ENCODE measurements around the gene SORL1-AS1.
A peak's percentile ranks its signal among the peaks of the same experiment; 100 is the strongest.

SORL1-AS1 gene

GRCh38 chr11:121426476-121427399 is 26.0 kb downstream of the SORL1-AS1 start:
- TF ChIP-seq, protein P1, sequence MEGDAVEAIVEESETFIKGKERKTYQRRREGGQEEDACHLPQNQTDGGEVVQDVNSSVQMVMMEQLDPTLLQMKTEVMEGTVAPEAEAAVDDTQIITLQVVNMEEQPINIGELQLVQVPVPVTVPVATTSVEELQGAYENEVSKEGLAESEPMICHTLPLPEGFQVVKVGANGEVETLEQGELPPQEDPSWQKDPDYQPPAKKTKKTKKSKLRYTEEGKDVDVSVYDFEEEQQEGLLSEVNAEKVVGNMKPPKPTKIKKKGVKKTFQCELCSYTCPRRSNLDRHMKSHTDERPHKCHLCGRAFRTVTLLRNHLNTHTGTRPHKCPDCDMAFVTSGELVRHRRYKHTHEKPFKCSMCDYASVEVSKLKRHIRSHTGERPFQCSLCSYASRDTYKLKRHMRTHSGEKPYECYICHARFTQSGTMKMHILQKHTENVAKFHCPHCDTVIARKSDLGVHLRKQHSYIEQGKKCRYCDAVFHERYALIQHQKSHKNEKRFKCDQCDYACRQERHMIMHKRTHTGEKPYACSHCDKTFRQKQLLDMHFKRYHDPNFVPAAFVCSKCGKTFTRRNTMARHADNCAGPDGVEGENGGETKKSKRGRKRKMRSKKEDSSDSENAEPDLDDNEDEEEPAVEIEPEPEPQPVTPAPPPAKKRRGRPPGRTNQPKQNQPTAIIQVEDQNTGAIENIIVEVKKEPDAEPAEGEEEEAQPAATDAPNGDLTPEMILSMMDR (IDR thresholded peaks at IDR 0.05; ENCODE audit: extremely low read depth, missing control alignments): peak; percentile 16
- peak; percentile 69 for DNase-seq (ENCODE audit: low spot score)

GRCh38 chr11:121425828-121426227 is 26.9 kb downstream of the SORL1-AS1 start:
- TF ChIP-seq, protein P1 (IDR thresholded peaks at IDR 0.05; ENCODE audit: extremely low read depth, missing control alignments): no peak
- DNase-seq (ENCODE audit: low spot score): no peak

DNA sequence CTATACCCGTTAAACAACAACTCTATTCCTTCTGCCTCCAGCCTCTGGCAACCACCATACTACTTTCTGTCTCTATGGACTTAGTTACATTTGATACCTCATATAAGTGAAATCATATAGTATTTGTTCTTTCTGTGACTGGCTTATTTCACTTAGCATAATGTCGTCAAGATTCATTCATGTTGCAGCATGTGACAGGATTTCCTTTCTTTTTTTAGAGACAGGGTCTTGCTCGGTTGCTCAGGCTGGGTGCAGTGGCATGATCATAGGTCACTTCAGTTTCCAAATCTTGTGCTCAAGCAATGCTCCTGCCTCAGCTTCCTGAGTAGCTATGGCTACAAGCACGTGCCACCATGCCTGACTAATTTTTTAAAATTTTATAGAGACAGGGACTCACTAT is 30.1 kb downstream of the SORL1-AS1 start:
- no peak for DNase-seq (ENCODE audit: low spot score)
- TF ChIP-seq, protein P1 (IDR thresholded peaks at IDR 0.05; ENCODE audit: extremely low read depth, missing control alignments): no peak

DNA sequence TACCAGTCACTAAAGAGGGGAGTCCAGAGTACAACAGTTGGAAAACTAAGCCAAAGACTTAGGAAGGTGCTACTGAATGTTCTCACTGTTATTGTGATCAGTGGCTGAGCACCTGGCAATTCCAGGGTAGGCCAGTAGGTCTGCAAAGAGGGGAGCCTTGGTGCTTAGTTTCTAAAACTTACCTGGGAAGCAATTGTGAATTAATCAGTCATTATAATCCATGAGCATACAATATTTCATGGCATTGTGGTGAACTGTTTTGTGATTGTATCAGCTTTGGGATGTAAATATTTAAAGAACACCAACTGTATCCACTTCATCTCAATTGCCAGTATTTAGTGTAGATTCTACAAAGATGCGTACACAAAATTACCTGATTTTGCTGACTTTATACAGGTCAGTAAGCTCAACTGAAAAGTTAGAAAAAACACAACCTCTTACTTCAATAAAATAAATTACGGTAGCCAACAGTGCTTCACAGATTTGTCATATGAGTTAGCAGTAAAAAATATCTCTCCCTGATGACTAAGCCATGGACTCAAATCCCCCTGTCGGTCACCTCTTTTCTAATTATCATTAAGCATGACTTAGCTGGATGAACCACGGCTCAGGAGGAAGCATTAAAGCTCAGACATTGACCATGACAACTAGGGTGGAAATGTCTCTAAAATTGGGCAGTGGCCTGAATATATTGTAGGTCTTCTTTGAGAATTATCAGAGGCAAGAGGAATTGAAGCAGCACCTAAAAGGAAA is 31.4 kb downstream of the SORL1-AS1 start:
- no peak for DNase-seq (ENCODE audit: low spot score)
- TF ChIP-seq, protein P1 (IDR thresholded peaks at IDR 0.05; ENCODE audit: extremely low read depth, missing control alignments): no peak

GRCh38 chr11:121420398-121420797 is 32.4 kb downstream of the SORL1-AS1 start:
- TF ChIP-seq, protein P1 (IDR thresholded peaks at IDR 0.05; ENCODE audit: extremely low read depth, missing control alignments): no peak
- DNase-seq (ENCODE audit: low spot score): no peak

DNA sequence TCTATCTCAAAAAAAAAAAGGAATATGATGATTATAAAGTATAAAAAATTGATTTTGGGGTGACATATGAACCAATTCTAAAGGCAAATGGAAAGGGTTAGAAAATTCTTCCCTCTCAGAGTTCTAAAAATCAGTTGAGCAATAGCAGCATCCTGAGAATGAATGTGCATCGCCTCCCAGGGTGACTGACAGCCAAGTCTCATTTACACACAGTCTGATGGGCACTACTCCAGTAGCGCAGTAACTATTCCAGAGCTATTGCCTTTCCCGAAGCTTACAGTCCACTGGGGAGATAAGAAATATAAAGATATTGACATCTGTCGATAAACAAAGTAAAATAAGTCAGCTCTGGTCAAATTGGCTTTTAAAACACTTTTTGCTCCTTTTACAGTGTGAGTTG is 32.9 kb downstream of the SORL1-AS1 start:
- TF ChIP-seq, protein P1 (IDR thresholded peaks at IDR 0.05; ENCODE audit: extremely low read depth, missing control alignments): no peak

DNA sequence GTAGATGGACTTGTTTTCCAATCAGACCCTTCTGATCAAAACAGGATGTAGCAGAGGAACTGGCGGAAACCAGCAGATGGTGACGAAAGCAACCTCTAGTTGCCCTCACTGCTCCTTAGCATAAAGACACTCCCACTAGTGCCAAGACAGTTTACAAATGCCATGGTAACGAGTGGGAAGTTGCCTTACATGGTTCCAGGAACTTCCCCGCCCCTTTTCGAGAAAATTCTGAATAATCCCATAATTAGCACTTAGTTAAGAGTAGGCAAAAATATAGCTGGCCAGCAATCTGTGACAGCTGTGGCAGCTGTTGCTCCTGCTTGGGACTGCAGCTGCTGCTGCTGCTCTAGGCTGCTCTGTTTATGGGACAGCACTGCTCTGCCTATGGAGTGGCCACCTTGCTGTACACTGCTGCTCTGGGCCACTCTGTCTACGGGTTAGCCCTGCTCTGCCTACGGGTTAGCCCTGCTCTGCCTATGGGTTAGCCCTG is 34.1 kb downstream of the SORL1-AS1 start:
- no peak for DNase-seq (ENCODE audit: low spot score)
- TF ChIP-seq, protein P1 (IDR thresholded peaks at IDR 0.05; ENCODE audit: extremely low read depth, missing control alignments): no peak

More for the DNA sequence above, 32.9 kb downstream of the SORL1-AS1 start:
- DNase-seq (ENCODE audit: low spot score): no peak
